IMR-90 (cell line): ENCODE data around the gene FGF6. TPM values are rescaled to one million over a fixed set of nuclear protein-coding genes. Genes with fewer than 3 reads are reported as not detected.

Experiments
- ATAC-seq: fragments of 200-7000 bp; cut with Tn5 transposase; 2 replicates; pipeline ENCODE4 v1.9.1; 2020; ENCODE audit warnings: low read depth, mild to moderate bottlenecking, moderate library complexity
- BruUV-seq: library from RNA; stranded (reverse); fragments of 400-500 nt; replicated peaks from 2 replicates; lab custom pipeline; 2021; lab: Mats Ljungman, UMichigan
- CTCF ChIA-PET: fragments of 300-600 bp; formaldehyde crosslinking; extraction: SDS; loops from one replicate; lab custom pipeline; 2021; ENCODE audit warnings: antibody characterized with exemption; lab: Yijun Ruan, JAX
- POLR2A ChIA-PET: fragments of 300-600 bp; sonication (Branson Sonifier 250); formaldehyde crosslinking; loops from one replicate; lab custom pipeline; 2022; ENCODE audit warnings: antibody characterized with exemption; ENCODE audit not compliant: unreplicated experiment; lab: Charles Lee
- DNase-seq: peaks from one replicate; pipeline ENCODE4 v3.0.0; 2013
- H2AFZ ChIP-seq: replicated peaks from 2 replicates; pipeline ENCODE3; 2013; ENCODE audit warnings: low read length, mild to moderate bottlenecking; ENCODE audit not compliant: poor library complexity
- H2AK5ac ChIP-seq: 2 replicates; pipeline ENCODE4 v1.6.1; 2013; ENCODE audit warnings: low read depth, low read length, inconsistent platforms
- H2AK9ac ChIP-seq: replicated peaks from 2 replicates; pipeline ENCODE3; 2013; ENCODE audit warnings: mild to moderate bottlenecking, low read depth, low read length, moderate library complexity; ENCODE audit not compliant: poor library complexity
- H2BK120ac ChIP-seq: 2 replicates; pipeline ENCODE4 v1.6.1; 2013; ENCODE audit warnings: low read depth, low read length, inconsistent platforms
- H2BK15ac ChIP-seq: 3 replicates; pipeline ENCODE4 v1.6.1; 2013; ENCODE audit warnings: low read depth, low read length, inconsistent platforms
- H2BK20ac ChIP-seq: 2 replicates; pipeline ENCODE4 v1.6.1; 2013; ENCODE audit warnings: low read depth, mild to moderate bottlenecking, inconsistent platforms, low read length, moderate library complexity
- H2BK5ac ChIP-seq: 2 replicates; pipeline ENCODE4 v1.6.1; 2013; ENCODE audit warnings: mild to moderate bottlenecking, low read depth, low read length, inconsistent platforms; ENCODE audit not compliant: poor library complexity, severe bottlenecking
- H3K14ac ChIP-seq: replicated peaks from 2 replicates; pipeline ENCODE4 v1.6.1; 2013; ENCODE audit warnings: low read depth, low read length, inconsistent platforms
- H3K18ac ChIP-seq: 2 replicates; pipeline ENCODE4 v1.6.1; 2013; ENCODE audit warnings: low read depth, low read length, control low read depth
- H3K23ac ChIP-seq: 2 replicates; pipeline ENCODE4 v1.6.1; 2013; ENCODE audit warnings: low read depth, low read length, inconsistent platforms
- H3K27ac ChIP-seq: 2 replicates; pipeline ENCODE4 v1.5.1; 2013; ENCODE audit warnings: mild to moderate bottlenecking, control low read depth, low read length; ENCODE audit not compliant: insufficient read depth
- H3K27me3 ChIP-seq: 2 replicates; pipeline ENCODE4 v1.6.1; 2013; ENCODE audit warnings: low read length; ENCODE audit not compliant: control insufficient read depth, insufficient read depth
- H3K36me3 ChIP-seq: 2 replicates; pipeline ENCODE4 v1.6.1; 2013; ENCODE audit warnings: low read length, mixed read lengths; ENCODE audit not compliant: control insufficient read depth, insufficient read depth
- H3K4ac ChIP-seq: 2 replicates; pipeline ENCODE4 v1.6.1; 2013; ENCODE audit warnings: low read depth, low read length, inconsistent platforms
- H3K4me1 ChIP-seq: 2 replicates; pipeline ENCODE4 v1.6.1; 2013; ENCODE audit warnings: low read length, mixed read lengths; ENCODE audit not compliant: control insufficient read depth, insufficient read depth
- H3K4me2 ChIP-seq: 2 replicates; pipeline ENCODE4 v1.6.1; 2013; ENCODE audit warnings: low read depth, mild to moderate bottlenecking, control low read depth, low read length, moderate library complexity
- H3K4me3 ChIP-seq: 2 replicates; pipeline ENCODE4 v1.5.1; 2013; ENCODE audit warnings: low read depth, mild to moderate bottlenecking, control low read depth, low read length, moderate library complexity; ENCODE audit not compliant: insufficient read depth
- H3K56ac ChIP-seq: 2 replicates; pipeline ENCODE4 v1.6.1; 2013; ENCODE audit warnings: low read length, inconsistent platforms; ENCODE audit not compliant: insufficient read depth; ENCODE audit errors: extremely low read depth
- H3K79me1 ChIP-seq, 2 experiments: 2 replicates each; pipeline ENCODE4 v1.6.1; 2013; ENCODE audit warnings: low read length in 2 of 2, inconsistent platforms in 1 of 2, low read depth in 1 of 2
- H3K9ac ChIP-seq: 2 replicates; pipeline ENCODE4 v1.6.1; 2013; ENCODE audit warnings: low read depth, low read length, control low read depth
- H3K9me1 ChIP-seq: 2 replicates; pipeline ENCODE4 v1.6.1; 2013; ENCODE audit warnings: low read length, inconsistent platforms; ENCODE audit not compliant: insufficient read depth
- H3K9me3 ChIP-seq: 2 replicates; pipeline ENCODE4 v1.6.1; 2013; ENCODE audit warnings: low read length; ENCODE audit not compliant: control insufficient read depth, insufficient read depth
- H4K20me1 ChIP-seq: 2 replicates; pipeline ENCODE4 v1.6.1; 2013; ENCODE audit warnings: low read length, inconsistent platforms; ENCODE audit not compliant: insufficient read depth
- H4K5ac ChIP-seq: 2 replicates; pipeline ENCODE4 v1.6.1; 2013; ENCODE audit warnings: mild to moderate bottlenecking, low read depth, low read length, control low read depth
- H4K8ac ChIP-seq, 2 experiments: 2 replicates each; pipeline ENCODE4 v1.6.1; 2013; ENCODE audit warnings: low read depth in 2 of 2, low read length in 2 of 2, control low read depth in 1 of 2, inconsistent platforms in 1 of 2
- H4K91ac ChIP-seq: 2 replicates; pipeline ENCODE4 v1.6.1; 2013; ENCODE audit warnings: low read depth, low read length, inconsistent platforms; ENCODE audit not compliant: insufficient read depth
- BHLHE40 ChIP-seq: fragments of 150-350 bp; IDR thresholded peaks from 2 replicates; pipeline ENCODE4 v1.6.1; 2016; ENCODE audit warnings: mild to moderate bottlenecking, low read depth, low read length
- CEBPB ChIP-seq: IDR thresholded peaks from 2 replicates; pipeline ENCODE4 v1.6.1; 2012; ENCODE audit warnings: low read depth, low read length, improper control_type of control experiment
- CHD1 ChIP-seq: IDR thresholded peaks from 2 replicates; pipeline ENCODE4 v1.6.1; 2012; ENCODE audit warnings: low read depth, low read length, improper control_type of control experiment
- CTCF ChIP-seq: conservative IDR thresholded peaks from 2 replicates; pipeline ENCODE4 v1.5.1; 2012; ENCODE audit warnings: mild to moderate bottlenecking, low read depth, low read length, improper control_type of control experiment
- ELK1 ChIP-seq: fragments of 150-350 bp; IDR thresholded peaks from 2 replicates; pipeline ENCODE4 v1.6.1; 2016; ENCODE audit warnings: low read depth, mild to moderate bottlenecking, low read length, moderate library complexity, borderline replicate concordance
- FOS ChIP-seq: fragments of 150-350 bp; IDR thresholded peaks from 2 replicates; pipeline ENCODE4 v1.6.1; 2016; ENCODE audit warnings: low read depth, low read length
- MAFK ChIP-seq: IDR thresholded peaks from 2 replicates; pipeline ENCODE4 v1.6.1; 2012; ENCODE audit warnings: low read depth, low read length, improper control_type of control experiment
- MAZ ChIP-seq: IDR thresholded peaks from 2 replicates; pipeline ENCODE4 v1.6.1; 2012; ENCODE audit warnings: low read depth, mild to moderate bottlenecking, low read length, improper control_type of control experiment, moderate library complexity, borderline replicate concordance
- MXI1 ChIP-seq: IDR thresholded peaks from 2 replicates; pipeline ENCODE4 v1.6.1; 2012; ENCODE audit warnings: low read depth, mild to moderate bottlenecking, low read length, moderate library complexity, borderline replicate concordance
- NFE2L2 ChIP-seq: fragments of 150-350 bp; IDR thresholded peaks from 2 replicates; pipeline ENCODE4 v1.6.1; 2016; ENCODE audit warnings: low read depth, mild to moderate bottlenecking, low read length
- POLR2A ChIP-seq: IDR thresholded peaks from 2 replicates; pipeline ENCODE4 v1.6.1; 2012; ENCODE audit warnings: mild to moderate bottlenecking, low read depth, low read length
- RAD21 ChIP-seq: IDR thresholded peaks from 2 replicates; pipeline ENCODE4 v1.6.1; 2012; ENCODE audit warnings: low read length, improper control_type of control experiment
- RCOR1 ChIP-seq: IDR thresholded peaks from 2 replicates; pipeline ENCODE4 v1.6.1; 2012; ENCODE audit warnings: mild to moderate bottlenecking, low read length, improper control_type of control experiment; ENCODE audit not compliant: insufficient replicate concordance
- RFX5 ChIP-seq: IDR thresholded peaks from 2 replicates; pipeline ENCODE4 v1.8.0; 2012; ENCODE audit warnings: low read depth, mild to moderate bottlenecking, low read length, moderate library complexity
- SMC3 ChIP-seq: fragments of 150-350 bp; IDR thresholded peaks from 2 replicates; pipeline ENCODE4 v1.6.1; 2016; ENCODE audit warnings: low read depth, mild to moderate bottlenecking, antibody characterized with exemption, low read length, moderate library complexity
- USF2 ChIP-seq: fragments of 150-350 bp; IDR thresholded peaks from 2 replicates; pipeline ENCODE4 v1.6.1; 2017; ENCODE audit warnings: mild to moderate bottlenecking, antibody characterized with exemption, low read length, low read depth
- WGBS, 2 experiments: methylation state at CpG; one replicate each; pipeline versions ENCODE4 v1.1.5 to v1.1.7; 2013; ENCODE audit warnings: missing lambda C conversion rate in 2 of 2; ENCODE audit not compliant: insufficient read length in 1 of 2; ENCODE audit errors: extremely low coverage in 2 of 2; 5-methylcytosine and 5-hydroxymethylcytosine counted together
- dilution Hi-C: fragments of 300-500 bp; cut with HindIII; formaldehyde crosslinking; loops from one replicate; pipeline ENCODE4 v1.14.3; 2018; ENCODE audit warnings: low sequenced_read_pairs; ENCODE audit not compliant: unreplicated experiment
- in situ Hi-C: fragments of 300-500 bp; cut with MboI; formaldehyde crosslinking; loops from 3 replicates; pipeline ENCODE4 v1.14.3; 2019; ENCODE audit warnings: low sequenced_read_pairs, inconsistent platforms, mixed read lengths
- intact Hi-C: fragments of 100-400 bp; cut with micrococcal nuclease; formaldehyde crosslinking; loops from 2 replicates; pipeline ENCODE4 v1.10.0; 2022
- polyA plus RNA-seq, 3 experiments: library from polyadenylated mRNA; depleted of rRNA; stranded (reverse); fragments of >200 nt; gene quantifications; 2 replicates each; pipeline ENCODE4 v1.2.3, GENCODE V29; 2012; ENCODE audit warnings: low replicate concordance in 1 of 3
- total RNA-seq: library from RNA; depleted of rRNA; stranded (reverse); fragments of >200 nt; gene quantifications from 2 replicates; pipeline ENCODE4 v1.2.3, GENCODE V29; 2012

FGF6 gene
- total and polyA plus RNA-seq, 2 of the 4 experiments (the other 2 are of a cell fraction), result not detected

GRCh38 chr12:4490973-4491372, 45.4 kb upstream of the FGF6 start:
- CTCF ChIA-PET, result no interaction called here
- no peak for ATAC-seq
- no peak overlapping the region for H2BK15ac ChIP-seq
- no peak overlapping the region for H2AK9ac ChIP-seq
- no peak for DNase-seq
- H3K4me1 ChIP-seq, result no peaks in the 10 kb centered on the region
- H3K36me3 ChIP-seq, result 0 out of 2 replicates have a peak, but pooled peaks cover 5% of the 10 kb centered on the region
- no peak overlapping the region for H4K8ac ChIP-seq
- H2AFZ ChIP-seq, result no peak overlapping the region
- H3K4me2 ChIP-seq, result no peak overlapping the region
- no peak overlapping the region for H3K9ac ChIP-seq
- no TSS peak for BruUV-seq
- no peaks in the 10 kb centered on the region for H3K79me1 ChIP-seq
- no peaks in the 10 kb centered on the region for H3K27me3 ChIP-seq
- H2BK120ac ChIP-seq, result no peak overlapping the region
- H3K9me3 ChIP-seq, result no peaks in the 10 kb centered on the region
- no peak overlapping the region for H4K5ac ChIP-seq
- no peak overlapping the region for H2BK5ac ChIP-seq
- H3K14ac ChIP-seq, result no peak overlapping the region
- no peak overlapping the region for H3K18ac ChIP-seq
- no peak overlapping the region for H3K56ac ChIP-seq
- no peak overlapping the region for H3K4me3 ChIP-seq
- H3K27ac ChIP-seq, result no peak overlapping the region
- TF ChIP-seq FOS (no peak), USF2 (no peak), ELK1 (no peak), NFE2L2 (no peak), RAD21 (no peak), BHLHE40 (no peak), SMC3 (no peak), MXI1 (no peak), MAZ (no peak), POLR2A (no peak), CHD1 (no peak), CTCF (no peak), MAFK (no peak), RCOR1 (no peak), RFX5 (no peak), CEBPB (no peak)
- H2AK5ac ChIP-seq, result no peak overlapping the region
- no peaks in the 10 kb centered on the region for H3K9me1 ChIP-seq
- no peak overlapping the region for H3K4ac ChIP-seq
- H4K91ac ChIP-seq, result no peak overlapping the region
- POLR2A ChIA-PET, result no interaction called here
- dilution Hi-C loops (no loop called here), intact Hi-C loops (no loop called here), in situ Hi-C loops (no loop called here)
- H2BK20ac ChIP-seq, result no peak overlapping the region
- H3K23ac ChIP-seq, result no peak overlapping the region
- no peaks in the 10 kb centered on the region for H4K20me1 ChIP-seq
- no CpG with 5 or more reads among the region's 1 CpG for WGBS, 2 experiments
